GM12878 (cell line): Measurements from ENCODE around the gene PCLO. TPM values are rescaled to one million over a fixed set of nuclear protein-coding genes. Genes with fewer than 3 reads are reported as not detected.

ENCODE experiments used
- ATAC-seq: fragments of 200-7000 bp; cut with Tn5 transposase; 3 replicates; pipeline ENCODE4 v1.9.1; 2020; ENCODE audit warnings: mild to moderate bottlenecking, moderate library complexity
- BruUV-seq: library from RNA; stranded (reverse); fragments of 400-500 nt; replicated peaks from 2 replicates; lab custom pipeline; 2021; lab: Mats Ljungman, UMichigan
- CTCF ChIA-PET: fragments of 300-600 bp; sonication (Branson Sonifier 250); formaldehyde crosslinking; extraction: SDS; loops from one replicate; lab custom pipeline; 2021; ENCODE audit warnings: inconsistent platforms; lab: Yijun Ruan, JAX
- POLR2A ChIA-PET: fragments of 350-600 bp; formaldehyde crosslinking; extraction: SDS; loops from one replicate; lab custom pipeline; 2021; ENCODE audit warnings: inconsistent platforms; lab: Charles Lee
- RAD21 ChIA-PET: fragments of 300-600 bp; sonication (Branson Sonifier 250); formaldehyde crosslinking; loops from one replicate; lab custom pipeline; 2023; ENCODE audit warnings: antibody characterized with exemption; ENCODE audit not compliant: unreplicated experiment; lab: Charles Lee
- SMC1A ChIA-PET: fragments of 300-600 bp; sonication (Branson Sonifier 250); formaldehyde crosslinking; loops from one replicate; lab custom pipeline; 2023; ENCODE audit not compliant: unreplicated experiment, uncharacterized antibody; lab: Charles Lee
- DNase-seq: peaks from one replicate; pipeline ENCODE4 v3.0.0-alpha.2; 2011; ENCODE audit warnings: low read depth, low spot score
- FAIRE-seq: peaks from 3 replicates; lab custom pipeline; 2011; peaks lifted over from hg19 to GRCh38; lab: Jason Lieb, UNC
- H2AFZ ChIP-seq: 2 replicates; pipeline ENCODE4 v1.6.0; 2011; ENCODE audit warnings: low read depth, low read length, control low read depth; ENCODE audit not compliant: control insufficient read depth
- H3K27ac ChIP-seq: 2 replicates; pipeline ENCODE4 v1.5.1; 2011; ENCODE audit warnings: control low read depth; ENCODE audit not compliant: control insufficient read depth, insufficient read depth
- H3K27me3 ChIP-seq, 2 experiments: replicated peaks in 1 of 2; 2 replicates each; pipeline versions ENCODE4 v1.6.0 to v1.6.1; 2011; ENCODE audit warnings: low read length in 1 of 2; ENCODE audit not compliant: control insufficient read depth in 2 of 2, insufficient read depth in 2 of 2
- H3K36me3 ChIP-seq, 2 experiments: 2 replicates each; pipeline ENCODE4 v1.5.1; 2011; ENCODE audit warnings: low read length in 1 of 2; ENCODE audit not compliant: control insufficient read depth in 2 of 2, insufficient read depth in 2 of 2
- H3K4me1 ChIP-seq: 2 replicates; pipeline ENCODE4 v1.6.1; 2011; ENCODE audit warnings: mild to moderate bottlenecking, low read length, moderate library complexity, mixed read lengths; ENCODE audit not compliant: control insufficient read depth, insufficient read depth
- H3K4me2 ChIP-seq: 2 replicates; pipeline ENCODE4 v1.6.0; 2011; ENCODE audit warnings: control low read depth; ENCODE audit not compliant: control insufficient read depth, insufficient read depth
- H3K4me3 ChIP-seq: fragments of 200-600 bp; sonication (generic); 2 replicates; pipeline ENCODE4 v1.5.1; 2016
- H3K79me2 ChIP-seq: 2 replicates; pipeline ENCODE4 v1.6.0; 2011; ENCODE audit warnings: low read length; ENCODE audit not compliant: control insufficient read depth, insufficient read depth
- H3K9ac ChIP-seq: 2 replicates; pipeline ENCODE4 v1.8.0; 2011; ENCODE audit warnings: low read length, control low read depth, mixed read lengths; ENCODE audit not compliant: control insufficient read depth, insufficient read depth
- H3K9me3 ChIP-seq: replicated peaks from 3 replicates; pipeline ENCODE4 v1.5.1; 2011; ENCODE audit warnings: mild to moderate bottlenecking, low read length; ENCODE audit not compliant: control insufficient read depth, insufficient read depth
- H4K20me1 ChIP-seq: 2 replicates; pipeline ENCODE4 v1.6.0; 2011; ENCODE audit not compliant: control insufficient read depth, insufficient read depth
- CBFB ChIP-seq: IDR thresholded peaks from 2 replicates; pipeline ENCODE4 v1.6.1; 2016; ENCODE audit warnings: antibody characterized with exemption, low read depth
- CREM ChIP-seq: IDR thresholded peaks from 2 replicates; pipeline ENCODE4 v1.6.1; 2014; ENCODE audit warnings: antibody characterized with exemption, low read depth
- ETV6 ChIP-seq, 2 experiments: fragments of 450-650 bp in 1 of 2; IDR thresholded peaks in 1 of 2; conservative IDR thresholded peaks in 1 of 2; 2 replicates each; pipeline ENCODE4 v1.6.1; 2014; ENCODE audit warnings: antibody characterized with exemption in 1 of 2, borderline replicate concordance in 1 of 2, low read depth in 1 of 2, mild to moderate bottlenecking in 1 of 2, moderate library complexity in 1 of 2
- HCFC1 ChIP-seq: fragments of 150-350 bp; IDR thresholded peaks from 2 replicates; pipeline ENCODE4 v1.6.1; 2014; ENCODE audit warnings: low read length
- KDM1A ChIP-seq: fragments of 200-600 bp; sonication (generic); IDR thresholded peaks from 2 replicates; pipeline ENCODE4 v1.6.1; 2016; ENCODE audit warnings: borderline replicate concordance
- MEF2A ChIP-seq: IDR thresholded peaks from 2 replicates; pipeline ENCODE4 v1.6.1; 2011; ENCODE audit warnings: low read depth, mild to moderate bottlenecking, low read length, moderate library complexity; ENCODE audit not compliant: insufficient read depth
- NFYB ChIP-seq: IDR thresholded peaks from 2 replicates; pipeline ENCODE4 v1.6.1; 2011; ENCODE audit warnings: low read depth, mild to moderate bottlenecking, low read length, improper control_type of control experiment, moderate library complexity; ENCODE audit not compliant: insufficient read depth
- PML ChIP-seq: IDR thresholded peaks from 2 replicates; pipeline ENCODE4 v1.6.1; 2012; ENCODE audit warnings: low read length, inconsistent platforms
- POLR2A ChIP-seq: IDR thresholded peaks from 2 replicates; pipeline ENCODE4 v1.6.1; 2011; ENCODE audit warnings: low read depth, mild to moderate bottlenecking, low read length
- POLR2AphosphoS2 ChIP-seq: IDR thresholded peaks from 2 replicates; pipeline ENCODE4 v1.6.1; 2011; ENCODE audit warnings: low read depth, mild to moderate bottlenecking, low read length, improper control_type of control experiment, moderate library complexity
- SUPT20H ChIP-seq: IDR thresholded peaks from 2 replicates; pipeline ENCODE4 v1.6.1; 2011; ENCODE audit warnings: low read depth, mild to moderate bottlenecking, low read length, moderate library complexity, borderline replicate concordance; ENCODE audit not compliant: control insufficient read depth
- SUZ12 ChIP-seq: fragments of 200-600 bp; sonication (generic); IDR thresholded peaks from one replicate; pipeline ENCODE4 v1.6.1; 2018; ENCODE audit warnings: antibody characterized with exemption, mild to moderate bottlenecking; ENCODE audit not compliant: unreplicated experiment
- ZNF384 ChIP-seq: IDR thresholded peaks from 2 replicates; pipeline ENCODE4 v1.6.1; 2012; ENCODE audit warnings: low read depth, mild to moderate bottlenecking, low read length, improper control_type of control experiment, borderline replicate concordance
- ZSCAN29 ChIP-seq: fragments of 450-650 bp; IDR thresholded peaks from 2 replicates; pipeline ENCODE4 v1.6.1; 2017; ENCODE audit warnings: mild to moderate bottlenecking, moderate library complexity
- in situ Hi-C: fragments of 300-500 bp; cut with MboI; formaldehyde crosslinking; loops from 9 replicates; pipeline ENCODE4 v1.14.3; 2018; ENCODE audit warnings: mixed read lengths
- intact Hi-C: fragments of 100-400 bp; cut with micrococcal nuclease; formaldehyde crosslinking; loops from one replicate; pipeline ENCODE4 v1.14.2; 2022; ENCODE audit not compliant: unreplicated experiment
- polyA plus RNA-seq, 11 experiments: library from polyadenylated mRNA; depleted of rRNA in 4 of 11; unstranded in 6 of 11; stranded (reverse) in 5 of 11; fragments of >200 nt; fragmentation: Nextera tagmentation in 4 of 11; fragmentation: Illumina TruSeq in 1 of 11; extraction: Ambion mirVana in 4 of 11; extraction: Trizol in 1 of 11; gene quantifications; 1 replicate in 1 of 11; 2 replicates in 10 of 11; pipeline versions ENCODE4 v1.2.1 to v1.2.3, GENCODE V29; 2011 to 2016; ENCODE audit warnings: inconsistent platforms in 2 of 11, missing spikeins in 2 of 11, low read depth in 1 of 11
- total RNA-seq, 4 experiments: library from RNA; depleted of rRNA in 3 of 4; stranded (reverse); fragments of >200 nt in 3 of 4; fragmentation: Illumina TruSeq in 1 of 4; extraction: Trizol in 1 of 4; gene quantifications; 2 replicates each; pipeline versions ENCODE4 v1.2.1 to v1.2.3, GENCODE V29; 2013 to 2021
- TF ChIP-seq, protein P1 (sequence below): fragments of 450-650 bp; IDR thresholded peaks from 2 replicates; pipeline ENCODE4 v1.6.1; 2017; ENCODE audit warnings: low read depth, mild to moderate bottlenecking, moderate library complexity
- TF ChIP-seq, protein P2 (sequence below): fragments of 450-650 bp; IDR thresholded peaks from 2 replicates; pipeline ENCODE4 v1.6.1; 2018; ENCODE audit warnings: mild to moderate bottlenecking, low read depth, moderate library complexity; ENCODE audit not compliant: partially characterized antibody

PCLO gene
- total and polyA plus RNA-seq, 10 of the 15 experiments (the other 5 are each of a cell fraction or from before 2014, with no cell fraction given): 0.01 to 0.08 (median 0.03) TPM; not detected in 6

DNA sequence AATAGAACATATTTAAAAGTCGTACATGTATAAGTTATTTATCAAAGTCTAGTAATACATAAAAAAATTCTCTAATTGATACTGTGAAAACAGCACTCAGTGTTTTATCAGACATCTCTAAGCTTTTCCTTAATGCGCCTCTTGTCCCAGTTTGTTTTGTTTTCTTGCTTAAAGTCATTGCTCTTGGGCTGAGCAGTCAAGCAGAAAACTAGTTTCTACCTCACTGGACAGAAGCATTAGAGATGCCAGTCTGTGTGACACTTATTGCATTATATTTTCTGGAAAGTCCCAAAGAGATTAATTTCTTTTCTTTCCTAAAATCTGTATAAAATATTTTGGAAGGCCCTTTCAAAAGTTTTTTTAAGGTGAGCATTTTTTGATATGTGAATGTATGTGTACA, 236.2 kb downstream of the PCLO start (continued):
- TF ChIP-seq ETV6 (conservative IDR thresholded peaks at IDR 0.05 in 1 of 2, IDR thresholded peaks at IDR 0.05 in 1 of 2; ENCODE audit: borderline replicate concordance in 1 of 2, low read depth in 1 of 2): no peak
- no peak for TF ChIP-seq SUZ12
- no peak for TF ChIP-seq CBFB

DNA sequence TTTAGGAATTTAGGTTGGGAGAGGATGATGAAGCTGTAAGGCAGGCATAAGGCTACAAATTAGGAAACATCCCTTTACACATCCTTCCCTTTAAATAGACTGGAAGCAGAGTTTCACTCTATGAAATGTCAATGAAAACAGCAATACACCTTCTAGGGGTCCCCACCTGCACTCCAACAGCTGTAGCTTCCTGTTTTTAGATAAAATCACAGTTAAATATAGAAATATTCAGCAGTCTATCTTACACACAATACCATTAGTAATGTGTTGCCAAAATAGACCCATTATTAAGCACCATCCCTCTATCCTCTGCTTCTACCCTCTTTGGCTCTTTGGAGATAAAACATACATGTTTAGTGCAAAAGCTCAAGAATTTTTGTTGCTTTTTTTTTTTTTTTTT, 237.4 kb downstream of the PCLO start:
- CTCF ChIA-PET: interaction anchor here (0.6 to 1.1 kb wide), 3 partner anchors 9 to 418 kb away, joined by 3 to 4 read pairs (median 3); no protein-coding TSS in a partner anchor
- DNase-seq (no peak), ATAC-seq (no peak), FAIRE-seq (no peak)
- POLR2A ChIA-PET: interaction anchor here (0.6 kb wide), 2 partner anchors 13 to 15 kb away, joined by 3 to 5 read pairs; no protein-coding TSS in a partner anchor
- Histone ChIP-seq H3K9ac (no peak overlapping the region), H3K4me1 (no peaks in the 10 kb centered on the region), H3K4me3 (no peak overlapping the region), H3K27me3 (no peaks in the 10 kb centered on the region), H3K9me3 (no peaks in the 10 kb centered on the region), H3K79me2 (no peaks in the 10 kb centered on the region), H2AFZ (no peak overlapping the region), H3K36me3 (no peaks in the 10 kb centered on the region), H3K4me2 (no peak overlapping the region), H3K27ac (no peak overlapping the region), H4K20me1 (no peaks in the 10 kb centered on the region)
- BruUV-seq: no TSS peak
- SMC1A ChIA-PET: interaction anchor here (0.6 kb wide), 1 partner anchor 8 kb away, joined by 3 read pairs; no protein-coding TSS in a partner anchor
- in situ Hi-C loops: no loop called here
- RAD21 ChIA-PET: no interaction called here
- intact Hi-C loops: no loop called here
- no peak for TF ChIP-seq KDM1A
- no peak for TF ChIP-seq ZNF384
- no peak for TF ChIP-seq CREM
- no peak for TF ChIP-seq PML
- TF ChIP-seq ZSCAN29: no peak
- no peak for TF ChIP-seq NFYB
- no peak for TF ChIP-seq MEF2A
- no peak for TF ChIP-seq POLR2AphosphoS2
- TF ChIP-seq POLR2A: no peak
- TF ChIP-seq, protein P1, sequence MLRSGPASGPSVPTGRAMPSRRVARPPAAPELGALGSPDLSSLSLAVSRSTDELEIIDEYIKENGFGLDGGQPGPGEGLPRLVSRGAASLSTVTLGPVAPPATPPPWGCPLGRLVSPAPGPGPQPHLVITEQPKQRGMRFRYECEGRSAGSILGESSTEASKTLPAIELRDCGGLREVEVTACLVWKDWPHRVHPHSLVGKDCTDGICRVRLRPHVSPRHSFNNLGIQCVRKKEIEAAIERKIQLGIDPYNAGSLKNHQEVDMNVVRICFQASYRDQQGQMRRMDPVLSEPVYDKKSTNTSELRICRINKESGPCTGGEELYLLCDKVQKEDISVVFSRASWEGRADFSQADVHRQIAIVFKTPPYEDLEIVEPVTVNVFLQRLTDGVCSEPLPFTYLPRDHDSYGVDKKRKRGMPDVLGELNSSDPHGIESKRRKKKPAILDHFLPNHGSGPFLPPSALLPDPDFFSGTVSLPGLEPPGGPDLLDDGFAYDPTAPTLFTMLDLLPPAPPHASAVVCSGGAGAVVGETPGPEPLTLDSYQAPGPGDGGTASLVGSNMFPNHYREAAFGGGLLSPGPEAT: no peak
- TF ChIP-seq SUPT20H: no peak
- no peak for TF ChIP-seq HCFC1
- TF ChIP-seq, protein P2, sequence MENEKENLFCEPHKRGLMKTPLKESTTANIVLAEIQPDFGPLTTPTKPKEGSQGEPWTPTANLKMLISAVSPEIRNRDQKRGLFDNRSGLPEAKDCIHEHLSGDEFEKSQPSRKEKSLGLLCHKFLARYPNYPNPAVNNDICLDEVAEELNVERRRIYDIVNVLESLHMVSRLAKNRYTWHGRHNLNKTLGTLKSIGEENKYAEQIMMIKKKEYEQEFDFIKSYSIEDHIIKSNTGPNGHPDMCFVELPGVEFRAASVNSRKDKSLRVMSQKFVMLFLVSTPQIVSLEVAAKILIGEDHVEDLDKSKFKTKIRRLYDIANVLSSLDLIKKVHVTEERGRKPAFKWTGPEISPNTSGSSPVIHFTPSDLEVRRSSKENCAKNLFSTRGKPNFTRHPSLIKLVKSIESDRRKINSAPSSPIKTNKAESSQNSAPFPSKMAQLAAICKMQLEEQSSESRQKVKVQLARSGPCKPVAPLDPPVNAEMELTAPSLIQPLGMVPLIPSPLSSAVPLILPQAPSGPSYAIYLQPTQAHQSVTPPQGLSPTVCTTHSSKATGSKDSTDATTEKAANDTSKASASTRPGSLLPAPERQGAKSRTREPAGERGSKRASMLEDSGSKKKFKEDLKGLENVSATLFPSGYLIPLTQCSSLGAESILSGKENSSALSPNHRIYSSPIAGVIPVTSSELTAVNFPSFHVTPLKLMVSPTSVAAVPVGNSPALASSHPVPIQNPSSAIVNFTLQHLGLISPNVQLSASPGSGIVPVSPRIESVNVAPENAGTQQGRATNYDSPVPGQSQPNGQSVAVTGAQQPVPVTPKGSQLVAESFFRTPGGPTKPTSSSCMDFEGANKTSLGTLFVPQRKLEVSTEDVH: no peak
